Mesenchymal stem cell (in vitro differentiated cells and primary cell): ENCODE measurements around the gene PLCD1. TPM values are rescaled to one million over a fixed set of nuclear protein-coding genes. Genes with fewer than 3 reads are reported as not detected.
"Not testable (repeated sequence)": the region's sequence is repeated elsewhere in the genome, so short reads cannot be mapped to it uniquely, and the experiment has no call there.

Experiments
- DNase-seq: peaks from one replicate; pipeline ENCODE4 v3.0.0-alpha.2; 2013
- H2AFZ ChIP-seq: one replicate; pipeline ENCODE4 v1.6.1; 2013; ENCODE audit warnings: low read depth, mild to moderate bottlenecking, control low read depth, inconsistent platforms, low read length, moderate library complexity
- H2AK5ac ChIP-seq: 2 replicates; pipeline ENCODE4 v1.6.1; 2013; ENCODE audit warnings: low read length, moderate library complexity, mild to moderate bottlenecking, inconsistent platforms; ENCODE audit not compliant: severe bottlenecking
- H2BK120ac ChIP-seq: one replicate; pipeline ENCODE4 v1.6.1; 2013; ENCODE audit warnings: low read depth, mild to moderate bottlenecking, inconsistent platforms, low read length, moderate library complexity
- H2BK12ac ChIP-seq, 2 experiments: one replicate each; pipeline ENCODE4 v1.6.1; 2013; ENCODE audit warnings: inconsistent platforms in 2 of 2, low read length in 2 of 2, mild to moderate bottlenecking in 2 of 2, moderate library complexity in 2 of 2, control low read depth in 1 of 2
- H2BK15ac ChIP-seq: one replicate; pipeline ENCODE4 v1.6.1; 2013; ENCODE audit warnings: mild to moderate bottlenecking, low read depth, inconsistent platforms; ENCODE audit not compliant: poor library complexity, severe bottlenecking
- H2BK5ac ChIP-seq: 2 replicates; pipeline ENCODE4 v1.6.1; 2013; ENCODE audit warnings: low read depth, mild to moderate bottlenecking, low read length, control low read depth, inconsistent platforms; ENCODE audit not compliant: poor library complexity, severe bottlenecking
- H3K14ac ChIP-seq, 2 experiments: one replicate each; pipeline ENCODE4 v1.6.1; 2013; ENCODE audit warnings: inconsistent platforms in 2 of 2, low read length in 2 of 2, control low read depth in 1 of 2, mild to moderate bottlenecking in 1 of 2, moderate library complexity in 1 of 2
- H3K18ac ChIP-seq, 2 experiments: one replicate each; pipeline ENCODE4 v1.6.1; 2013; ENCODE audit warnings: inconsistent platforms in 2 of 2, low read length in 2 of 2, control low read depth in 1 of 2, low read depth in 1 of 2, mild to moderate bottlenecking in 1 of 2
- H3K23ac ChIP-seq, 2 experiments: one replicate each; pipeline ENCODE4 v1.6.1; 2013; ENCODE audit warnings: inconsistent platforms in 2 of 2, low read length in 2 of 2, mild to moderate bottlenecking in 2 of 2, moderate library complexity in 2 of 2, control low read depth in 1 of 2
- H3K27ac ChIP-seq: 2 replicates; pipeline ENCODE4 v1.5.1; 2013; ENCODE audit warnings: mild to moderate bottlenecking, moderate library complexity, low read length, control low read depth, inconsistent platforms; ENCODE audit not compliant: poor library complexity, severe bottlenecking
- H3K27me3 ChIP-seq, 2 experiments: 2 replicates each; pipeline versions ENCODE4 v1.6.1 to v1.7.0; 2013; ENCODE audit warnings: low read length in 2 of 2, mild to moderate bottlenecking in 2 of 2, moderate library complexity in 2 of 2, control low read depth in 1 of 2, inconsistent platforms in 1 of 2; ENCODE audit not compliant: control insufficient read depth in 1 of 2, insufficient read depth in 1 of 2
- H3K36me3 ChIP-seq, 2 experiments: 2 replicates each; pipeline versions ENCODE4 v1.6.1 to v1.7.0; 2013; ENCODE audit warnings: low read length in 2 of 2, control low read depth in 1 of 2, inconsistent platforms in 1 of 2, low read depth in 1 of 2, mild to moderate bottlenecking in 1 of 2; ENCODE audit not compliant: insufficient read depth in 2 of 2, control insufficient read depth in 1 of 2
- H3K4ac ChIP-seq, 2 experiments: one replicate each; pipeline ENCODE4 v1.6.1; 2013; ENCODE audit warnings: inconsistent platforms in 2 of 2, low read length in 2 of 2, mild to moderate bottlenecking in 2 of 2, moderate library complexity in 2 of 2, control low read depth in 1 of 2, low read depth in 1 of 2
- H3K4me1 ChIP-seq: 2 replicates; pipeline ENCODE4 v1.6.1; 2013; ENCODE audit warnings: low read depth, low read length, control low read depth; ENCODE audit not compliant: control insufficient read depth, insufficient read depth
- H3K4me2 ChIP-seq: 2 replicates; pipeline ENCODE4 v1.6.1; 2013; ENCODE audit warnings: low read length, mild to moderate bottlenecking, inconsistent platforms; ENCODE audit not compliant: poor library complexity, severe bottlenecking
- H3K4me3 ChIP-seq, 2 experiments: 2 replicates each; pipeline versions ENCODE4 v1.5.1 to v1.7.0; 2013; ENCODE audit warnings: low read length in 2 of 2, mild to moderate bottlenecking in 2 of 2, control low read depth in 1 of 2, low read depth in 1 of 2; ENCODE audit not compliant: insufficient read depth in 1 of 2
- H3K79me1 ChIP-seq: replicated peaks from 2 replicates; pipeline ENCODE4 v1.6.1; 2013; ENCODE audit warnings: mild to moderate bottlenecking, control low read depth, low read length, inconsistent platforms; ENCODE audit not compliant: poor library complexity, severe bottlenecking
- H3K9ac ChIP-seq: 2 replicates; pipeline ENCODE4 v1.7.0; 2013; ENCODE audit warnings: mild to moderate bottlenecking, low read length, moderate library complexity
- H3K9me3 ChIP-seq: 2 replicates; pipeline ENCODE4 v1.7.0; 2013; ENCODE audit warnings: mild to moderate bottlenecking, low read length; ENCODE audit not compliant: control insufficient read depth
- H4K8ac ChIP-seq: one replicate; pipeline ENCODE4 v1.6.1; 2013; ENCODE audit warnings: inconsistent platforms, mild to moderate bottlenecking, low read length, moderate library complexity
- H4K91ac ChIP-seq: one replicate; pipeline ENCODE4 v1.6.1; 2013; ENCODE audit warnings: mild to moderate bottlenecking, low read length, inconsistent platforms
- WGBS: methylation state at CpG from one replicate; pipeline ENCODE4 v1.1.7; 2013; ENCODE audit warnings: mixed read lengths; 5-methylcytosine and 5-hydroxymethylcytosine counted together
- polyA plus RNA-seq, 2 experiments: library from polyadenylated mRNA; stranded (reverse); fragments of 200-250 nt; gene quantifications; one replicate each; pipeline ENCODE4 v1.2.3, GENCODE V29; 2013

The PLCD1 gene
- 16.1 TPM for polyA plus RNA-seq (2013, experiment 1 of 2)
- 16.2 TPM for polyA plus RNA-seq (2013, experiment 2 of 2)

- H3K4me2 ChIP-seq = peak within 1 kb of the TSS; percentile 98
- H3K23ac ChIP-seq = peak within 1 kb of the TSS in 1 of 2 experiments; percentile 83
- 1% methylated on average over 55 of the region's 75 CpGs for WGBS
- H2AFZ ChIP-seq = peak within 1 kb of the TSS; percentile 95
- no peak within 1 kb of the TSS for H2BK5ac ChIP-seq
- peak within 1 kb of the TSS in 1 of 2 experiments; percentile 80 for H3K4ac ChIP-seq
- H2AK5ac ChIP-seq = no peak within 1 kb of the TSS
- H3K14ac ChIP-seq = peak within 1 kb of the TSS in 1 of 2 experiments; percentile 35
- peak within 1 kb of the TSS in 1 of 2 experiments; percentile 2 for H2BK12ac ChIP-seq
- H3K4me3 ChIP-seq = peak within 1 kb of the TSS; percentile 79 to 80
- peak within 1 kb of the TSS; percentile 0 for H2BK15ac ChIP-seq
- peak within 1 kb of the TSS; percentile 96 for H3K9ac ChIP-seq
- DNase-seq = peak; percentile 74
- H2BK120ac ChIP-seq = peak within 1 kb of the TSS; percentile 11
- H3K18ac ChIP-seq = peak within 1 kb of the TSS; percentile 1 to 71
- H3K27ac ChIP-seq = no peak within 1 kb of the TSS
- peaks cover 23% of the 10 kb centered on the region for H3K4me1 ChIP-seq
- H3K27me3 ChIP-seq = no peaks in the 10 kb centered on the region
- peak within 1 kb of the TSS; percentile 66 for H4K8ac ChIP-seq
- no peaks in the 10 kb centered on the region for H3K36me3 ChIP-seq
- H3K79me1 ChIP-seq = no peaks in the 10 kb centered on the region
- peak within 1 kb of the TSS; percentile 29 for H4K91ac ChIP-seq
- no peaks in the 10 kb centered on the region for H3K9me3 ChIP-seq
These were observed at the start of gene PLCD1 for GRCh38 chr3:38029400-38030125. Gene PLCD1 (minus strand): TSS chr3:38029642. CDS start chr3:38029539, 103 bp downstream.

DNA sequence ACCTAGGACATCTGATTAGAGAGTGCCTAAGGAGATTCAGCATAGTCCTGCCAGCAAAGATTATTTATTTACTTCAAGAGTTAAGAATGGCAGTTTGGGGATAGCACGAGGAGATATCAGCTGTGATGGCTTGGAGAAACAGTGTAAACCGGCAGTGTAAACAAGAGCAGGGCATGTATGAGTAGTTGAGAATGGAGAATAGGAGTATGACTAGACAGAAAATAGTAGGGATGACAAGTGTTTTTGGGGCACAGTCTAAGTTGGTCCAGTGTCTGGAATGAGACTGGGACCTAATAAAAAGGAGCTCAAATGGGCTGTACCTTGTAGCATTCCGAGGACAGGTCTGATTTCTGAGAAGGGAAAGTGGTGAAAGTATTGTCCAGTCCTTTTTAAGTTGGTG lies 47.6 kb upstream of the PLCD1 start:
- H3K18ac ChIP-seq, H2BK12ac ChIP-seq, DNase-seq, H4K8ac ChIP-seq, H3K79me1 ChIP-seq, H2BK15ac ChIP-seq, H3K14ac ChIP-seq, H3K23ac ChIP-seq, H3K27ac ChIP-seq, H2BK120ac ChIP-seq, H3K27me3 ChIP-seq, H3K36me3 ChIP-seq, H3K9ac ChIP-seq, H2AK5ac ChIP-seq, H3K9me3 ChIP-seq, H3K4me2 ChIP-seq, H3K4ac ChIP-seq, H3K4me1 ChIP-seq, H2BK5ac ChIP-seq, H4K91ac ChIP-seq, H2AFZ ChIP-seq, H3K4me3 ChIP-seq: not testable (repeated sequence)
- 58% methylated on average over 1 of the region's 3 CpGs for WGBS

DNA sequence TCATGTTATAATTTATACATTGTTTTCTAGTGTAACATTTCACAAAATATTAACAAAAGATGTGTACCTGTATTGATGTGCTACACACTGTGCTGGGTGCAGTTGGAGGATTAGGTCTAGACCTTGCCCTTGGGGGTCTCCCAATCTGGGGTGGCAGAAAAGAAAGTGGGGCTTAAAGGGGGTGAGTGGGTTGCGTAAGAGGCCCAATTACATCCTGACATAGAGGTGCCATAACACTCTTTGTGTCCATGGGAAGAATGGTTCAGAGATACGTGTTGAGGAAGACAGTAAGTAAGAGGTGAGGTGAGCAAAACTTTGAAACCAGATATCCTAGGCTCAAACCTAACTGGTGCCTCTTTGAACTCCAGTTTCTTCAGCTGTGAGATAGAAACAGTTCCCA lies 40.6 kb upstream of the PLCD1 start:
- no peak overlapping the region for H3K14ac ChIP-seq
- H2AK5ac ChIP-seq = no peak overlapping the region
- no peak overlapping the region for H3K9ac ChIP-seq
- no peaks in the 10 kb centered on the region for H3K79me1 ChIP-seq
- 27% methylated on average over 2 of the region's 2 CpGs for WGBS
- no peak overlapping the region for H2AFZ ChIP-seq
- no peak overlapping the region for H4K8ac ChIP-seq
- no peak overlapping the region for H3K18ac ChIP-seq
- no peak overlapping the region for H3K4me3 ChIP-seq
- no peak overlapping the region for H3K4me2 ChIP-seq
- no peaks in the 10 kb centered on the region for H3K9me3 ChIP-seq
- no peak overlapping the region for H2BK5ac ChIP-seq
- no peak overlapping the region for H3K23ac ChIP-seq
- no peak overlapping the region for H3K4ac ChIP-seq
- H3K27me3 ChIP-seq = peaks cover 14 to 16% of the 10 kb centered on the region in 2 experiments
- H2BK15ac ChIP-seq = no peak overlapping the region
- H3K27ac ChIP-seq = no peak overlapping the region
- H3K36me3 ChIP-seq = no peaks in the 10 kb centered on the region
- no peaks in the 10 kb centered on the region for H3K4me1 ChIP-seq
- no peak overlapping the region for H2BK12ac ChIP-seq
- H2BK120ac ChIP-seq = no peak overlapping the region
- H4K91ac ChIP-seq = no peak overlapping the region
- DNase-seq = no peak

- Histone ChIP-seq H3K36me3 (no peaks in the 10 kb centered on the region), H2AK5ac (no peak overlapping the region), H3K4ac (no peak overlapping the region), H2AFZ (no peak overlapping the region), H3K4me3 (no peak overlapping the region), H4K91ac (no peak overlapping the region), H2BK120ac (no peak overlapping the region), H3K23ac (no peak overlapping the region), H3K14ac (no peak overlapping the region), H4K8ac (no peak overlapping the region), H3K27me3 (peaks cover 14% of the 10 kb centered on the region in 2 experiments), H3K18ac (no peak overlapping the region), H2BK15ac (no peak overlapping the region), H2BK12ac (no peak overlapping the region), H3K79me1 (no peaks in the 10 kb centered on the region), H3K4me2 (no peak overlapping the region), H2BK5ac (no peak overlapping the region), H3K27ac (no peak overlapping the region), H3K4me1 (no peaks in the 10 kb centered on the region), H3K9me3 (no peaks in the 10 kb centered on the region), H3K9ac (no peak overlapping the region)
- DNase-seq = no peak
- 80% methylated on average over 6 of the region's 6 CpGs for WGBS
These were observed 38.2 kb upstream of the PLCD1 start for GRCh38 chr3:38067508-38068233.
